DND-41 (cell line): ENCODE results near the gene NFIA.

Experiments
- ATAC-seq: fragments of 200-7000 bp; cut with Tn5 transposase; 3 replicates; pipeline ENCODE4 v1.9.1; 2021; ENCODE audit warnings: low read depth; ENCODE audit not compliant: insufficient read depth
- DNase-seq: peaks from one replicate; pipeline ENCODE4 v3.0.0-alpha.2; 2020
- H2AFZ ChIP-seq: 2 replicates; pipeline ENCODE4 v1.6.0; 2012; ENCODE audit warnings: low read depth, low read length
- H3K27ac ChIP-seq: 2 replicates; pipeline ENCODE4 v1.5.1; 2012; ENCODE audit warnings: low read length, inconsistent platforms
- H3K27me3 ChIP-seq: fragments of 200-600 bp; sonication (generic); 2 replicates; pipeline ENCODE4 v1.6.0; 2012; ENCODE audit warnings: low read length, mild to moderate bottlenecking, inconsistent platforms; ENCODE audit not compliant: insufficient read depth, poor library complexity
- H3K36me3 ChIP-seq: 2 replicates; pipeline ENCODE4 v1.5.1; 2012; ENCODE audit warnings: low read length, inconsistent platforms; ENCODE audit not compliant: insufficient read depth
- H3K4me1 ChIP-seq: 2 replicates; pipeline ENCODE4 v1.5.1; 2012; ENCODE audit warnings: mild to moderate bottlenecking, low read length; ENCODE audit not compliant: insufficient read depth
- H3K4me2 ChIP-seq: 2 replicates; pipeline ENCODE4 v1.6.0; 2012; ENCODE audit warnings: mild to moderate bottlenecking, moderate library complexity, low read length, inconsistent platforms; ENCODE audit not compliant: insufficient read depth
- H3K4me3 ChIP-seq, 2 experiments: fragments of 200-600 bp in 1 of 2; shearing (Covaris generic) in 1 of 2; 2 replicates each; pipeline ENCODE4 v1.5.1; 2012 to 2016; ENCODE audit warnings: inconsistent platforms in 2 of 2, low read length in 2 of 2, mild to moderate bottlenecking in 2 of 2, low read depth in 1 of 2, moderate library complexity in 1 of 2
- H3K79me2 ChIP-seq: 2 replicates; pipeline ENCODE4 v1.6.0; 2012; ENCODE audit warnings: low read length, inconsistent platforms; ENCODE audit not compliant: insufficient read depth
- H3K9ac ChIP-seq: 2 replicates; pipeline ENCODE4 v1.6.0; 2012; ENCODE audit warnings: low read depth, mild to moderate bottlenecking, inconsistent platforms, low read length, moderate library complexity
- H3K9me3 ChIP-seq: 2 replicates; pipeline ENCODE4 v1.5.1; 2012; ENCODE audit warnings: low read length, moderate library complexity, mild to moderate bottlenecking, inconsistent platforms; ENCODE audit not compliant: insufficient read depth, severe bottlenecking
- H4K20me1 ChIP-seq: 2 replicates; pipeline ENCODE4 v1.6.0; 2012; ENCODE audit warnings: low read length; ENCODE audit not compliant: insufficient read depth
- EZH2 ChIP-seq: IDR thresholded peaks from 3 replicates; pipeline ENCODE4 v1.6.1; 2012; ENCODE audit warnings: borderline replicate concordance, low read depth, mild to moderate bottlenecking, moderate library complexity, low read length, inconsistent platforms; ENCODE audit not compliant: severe bottlenecking
- TF ChIP-seq, protein P1 (sequence below): IDR thresholded peaks from 2 replicates; pipeline ENCODE4 v1.5.1; 2012; ENCODE audit warnings: borderline replicate concordance, low read length, moderate library complexity, mild to moderate bottlenecking; ENCODE audit not compliant: poor library complexity, severe bottlenecking; ENCODE audit errors: extremely low read depth

The NFIA gene

DNA sequence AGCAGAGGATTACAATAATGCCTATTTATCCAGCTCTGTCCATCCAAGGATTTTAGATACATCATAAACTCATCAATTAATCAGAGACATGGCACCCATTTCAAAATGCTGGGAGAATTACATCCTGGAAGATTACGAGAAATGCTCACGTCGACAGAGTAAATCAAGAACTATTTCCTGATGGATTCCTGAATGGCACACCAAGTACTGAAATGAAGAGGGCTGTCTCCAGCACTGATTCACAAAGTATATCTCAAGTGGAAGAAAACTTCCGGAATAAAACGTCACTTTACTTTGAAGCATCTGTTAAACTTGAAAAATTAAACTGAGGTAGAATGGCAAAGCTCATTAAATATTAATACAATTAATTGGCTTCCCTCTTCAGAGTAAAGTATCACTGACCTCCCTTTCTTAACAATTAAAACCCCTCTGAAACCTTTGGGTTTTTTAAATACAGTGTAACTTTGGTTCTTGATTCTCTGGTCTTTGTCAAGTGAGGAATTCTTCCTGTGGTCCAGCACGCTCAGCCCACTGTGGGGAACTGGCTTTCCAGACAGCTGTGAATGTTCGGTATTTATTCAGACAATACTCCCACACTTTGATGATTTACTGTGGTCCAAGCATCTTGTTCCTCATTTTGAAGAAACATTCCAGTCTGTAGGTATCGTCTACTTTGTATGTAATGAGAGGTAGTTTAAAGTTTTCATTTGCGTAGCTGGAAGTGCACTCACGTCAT, 288.0 kb downstream of the NFIA start:
- H3K9ac ChIP-seq, result no peak overlapping the region
- H3K27ac ChIP-seq, result no peak overlapping the region
- no peak overlapping the region for H3K4me3 ChIP-seq
- H3K4me1 ChIP-seq, result no peaks in the 10 kb centered on the region
- no peaks in the 10 kb centered on the region for H3K27me3 ChIP-seq
- H3K9me3 ChIP-seq, result no peaks in the 10 kb centered on the region
- H3K36me3 ChIP-seq, result no peaks in the 10 kb centered on the region
- no peak overlapping the region for H3K4me2 ChIP-seq
- H4K20me1 ChIP-seq, result no peaks in the 10 kb centered on the region
- DNase-seq (no peak), ATAC-seq (no peak)
- no peaks in the 10 kb centered on the region for H3K79me2 ChIP-seq
- no peak for TF ChIP-seq EZH2
- TF ChIP-seq, protein P1, sequence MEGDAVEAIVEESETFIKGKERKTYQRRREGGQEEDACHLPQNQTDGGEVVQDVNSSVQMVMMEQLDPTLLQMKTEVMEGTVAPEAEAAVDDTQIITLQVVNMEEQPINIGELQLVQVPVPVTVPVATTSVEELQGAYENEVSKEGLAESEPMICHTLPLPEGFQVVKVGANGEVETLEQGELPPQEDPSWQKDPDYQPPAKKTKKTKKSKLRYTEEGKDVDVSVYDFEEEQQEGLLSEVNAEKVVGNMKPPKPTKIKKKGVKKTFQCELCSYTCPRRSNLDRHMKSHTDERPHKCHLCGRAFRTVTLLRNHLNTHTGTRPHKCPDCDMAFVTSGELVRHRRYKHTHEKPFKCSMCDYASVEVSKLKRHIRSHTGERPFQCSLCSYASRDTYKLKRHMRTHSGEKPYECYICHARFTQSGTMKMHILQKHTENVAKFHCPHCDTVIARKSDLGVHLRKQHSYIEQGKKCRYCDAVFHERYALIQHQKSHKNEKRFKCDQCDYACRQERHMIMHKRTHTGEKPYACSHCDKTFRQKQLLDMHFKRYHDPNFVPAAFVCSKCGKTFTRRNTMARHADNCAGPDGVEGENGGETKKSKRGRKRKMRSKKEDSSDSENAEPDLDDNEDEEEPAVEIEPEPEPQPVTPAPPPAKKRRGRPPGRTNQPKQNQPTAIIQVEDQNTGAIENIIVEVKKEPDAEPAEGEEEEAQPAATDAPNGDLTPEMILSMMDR, result no peak
- H2AFZ ChIP-seq, result no peak overlapping the region

DNA sequence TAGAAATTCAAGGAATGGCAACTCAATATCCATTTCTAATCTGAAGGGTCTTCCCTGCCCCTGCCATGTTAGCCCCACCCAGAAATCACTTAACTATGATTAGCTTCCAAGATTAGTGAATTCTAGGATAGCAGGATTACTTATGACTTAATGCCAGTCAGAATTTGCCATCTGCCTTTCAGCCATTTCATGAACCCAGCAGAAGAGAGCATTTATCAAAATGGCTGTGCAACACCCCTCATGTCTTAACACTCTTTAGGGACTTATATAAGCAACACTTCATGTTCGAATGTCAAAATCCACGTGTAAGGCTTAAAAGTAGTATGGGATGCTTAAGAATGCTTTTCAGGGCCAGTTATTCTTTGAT, 288.5 kb downstream of the NFIA start:
- H3K79me2 ChIP-seq, result no peaks in the 10 kb centered on the region
- no peak overlapping the region for H2AFZ ChIP-seq
- no peak overlapping the region for H3K4me2 ChIP-seq
- no peaks in the 10 kb centered on the region for H4K20me1 ChIP-seq
- ATAC-seq (no peak), DNase-seq (no peak)
- H3K27me3 ChIP-seq, result no peaks in the 10 kb centered on the region
- no peaks in the 10 kb centered on the region for H3K4me1 ChIP-seq
- H3K36me3 ChIP-seq, result no peaks in the 10 kb centered on the region
- no peak overlapping the region for H3K27ac ChIP-seq
- H3K9me3 ChIP-seq, result no peaks in the 10 kb centered on the region
- no peak overlapping the region for H3K9ac ChIP-seq
- TF ChIP-seq EZH2, result no peak
- TF ChIP-seq, protein P1, result no peak
- no peak overlapping the region for H3K4me3 ChIP-seq

DNA sequence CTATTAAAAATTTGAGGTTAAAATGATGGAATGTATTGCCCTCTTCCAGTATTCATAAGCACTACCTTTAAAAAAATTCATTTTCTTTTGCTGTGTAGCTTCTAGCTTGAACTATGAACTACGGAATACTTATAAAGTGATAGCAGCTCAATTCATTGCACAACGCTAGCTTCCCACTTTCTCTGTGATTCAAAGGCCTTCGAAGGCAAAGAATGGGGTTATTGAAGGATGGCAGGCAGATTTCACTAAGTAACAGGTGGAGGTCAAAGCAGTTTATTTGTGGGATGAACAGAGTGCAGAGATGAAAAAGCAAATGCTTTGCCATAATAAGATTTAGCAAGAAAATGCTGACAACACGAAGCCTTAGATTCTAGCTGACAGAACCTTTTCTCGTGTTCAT, 290.6 kb downstream of the NFIA start:
- Histone ChIP-seq H3K9ac (no peak overlapping the region), H3K4me1 (no peaks in the 10 kb centered on the region), H3K79me2 (no peaks in the 10 kb centered on the region), H3K27me3 (no peaks in the 10 kb centered on the region), H4K20me1 (no peaks in the 10 kb centered on the region), H2AFZ (no peak overlapping the region), H3K4me3 (no peak overlapping the region), H3K36me3 (no peaks in the 10 kb centered on the region), H3K4me2 (no peak overlapping the region), H3K9me3 (no peaks in the 10 kb centered on the region), H3K27ac (no peak overlapping the region)
- TF ChIP-seq EZH2, result no peak
- TF ChIP-seq, protein P1, result no peak
- DNase-seq, result no peak
- ATAC-seq, result no peak
